GM23338 (cell line): ENCODE measurements around the gene TASP1. TPM values are rescaled to one million over a fixed set of nuclear protein-coding genes. Genes with fewer than 3 reads are reported as not detected.

Source experiments
- ATAC-seq: fragments of 200-7000 bp; cut with Tn5 transposase; 3 replicates; pipeline ENCODE4 v1.9.1; 2020
- DNase-seq: peaks from one replicate; pipeline ENCODE4 v3.0.0-alpha.2; 2015; ENCODE audit warnings: low spot score
- H2AFZ ChIP-seq: fragments of 200-600 bp; sonication (generic); 2 replicates; pipeline ENCODE4 v1.8.0; 2016; ENCODE audit warnings: antibody characterized with exemption, mild to moderate bottlenecking, moderate library complexity
- H3F3A ChIP-seq: fragments of 200-600 bp; sonication (generic); replicated peaks from 2 replicates; pipeline ENCODE4 v1.8.0; 2017; ENCODE audit warnings: antibody characterized with exemption, mixed run types, low read depth
- H3K27ac ChIP-seq: fragments of 200-600 bp; sonication (generic); 2 replicates; pipeline ENCODE4 v1.6.1; 2016; ENCODE audit warnings: low read depth
- H3K27me3 ChIP-seq: fragments of 200-600 bp; sonication (generic); 2 replicates; pipeline ENCODE4 v1.8.0; 2016; ENCODE audit warnings: mild to moderate bottlenecking, mixed run types, moderate library complexity; ENCODE audit not compliant: insufficient read depth
- H3K36me3 ChIP-seq: fragments of 200-600 bp; sonication (generic); 2 replicates; pipeline ENCODE4 v1.8.0; 2016; ENCODE audit warnings: mild to moderate bottlenecking; ENCODE audit not compliant: insufficient read depth
- H3K4me1 ChIP-seq: fragments of 200-600 bp; sonication (generic); 2 replicates; pipeline ENCODE4 v1.8.0; 2016; ENCODE audit warnings: mild to moderate bottlenecking, moderate library complexity; ENCODE audit not compliant: insufficient read depth
- H3K4me2 ChIP-seq: fragments of 200-600 bp; sonication (generic); 2 replicates; pipeline ENCODE4 v1.7.1; 2017; ENCODE audit warnings: mixed run types
- H3K4me3 ChIP-seq: fragments of 200-600 bp; sonication (generic); 2 replicates; pipeline ENCODE4 v1.6.1; 2016; ENCODE audit warnings: mixed run types
- H3K79me2 ChIP-seq: fragments of 200-600 bp; sonication (generic); replicated peaks from 2 replicates; pipeline ENCODE4 v1.8.0; 2017; ENCODE audit warnings: mild to moderate bottlenecking; ENCODE audit not compliant: insufficient read depth
- H3K9me2 ChIP-seq: fragments of 200-600 bp; sonication (generic); 2 replicates; pipeline ENCODE4 v1.8.0; 2017; ENCODE audit not compliant: insufficient read depth
- H4K20me1 ChIP-seq: fragments of 200-600 bp; sonication (generic); replicated peaks from 2 replicates; pipeline ENCODE4 v1.8.0; 2017; ENCODE audit warnings: mild to moderate bottlenecking; ENCODE audit not compliant: insufficient read depth
- H3K27ac Mint-ChIP-seq: 2 replicates; pipeline ENCODE4 v1.8.0; 2020; ENCODE audit warnings: inconsistent platforms, mild to moderate bottlenecking, moderate library complexity, mixed read lengths
- H3K27me3 Mint-ChIP-seq: 3 replicates; pipeline ENCODE4 v1.8.0; 2022; ENCODE audit warnings: low read depth, mild to moderate bottlenecking, moderate library complexity, mixed read lengths, inconsistent platforms; ENCODE audit not compliant: insufficient read depth, poor library complexity
- H3K36me3 Mint-ChIP-seq: 3 replicates; pipeline ENCODE4 v1.8.0; 2021; ENCODE audit warnings: low read depth, mild to moderate bottlenecking, inconsistent platforms, moderate library complexity, mixed read lengths
- H3K4me1 Mint-ChIP-seq: 3 replicates; pipeline ENCODE4 v1.8.0; 2020; ENCODE audit warnings: mild to moderate bottlenecking, inconsistent platforms, mixed read lengths
- H3K4me3 Mint-ChIP-seq: 3 replicates; pipeline ENCODE4 v1.8.0; 2021; ENCODE audit warnings: moderate library complexity, mild to moderate bottlenecking, inconsistent platforms, mixed read lengths
- H3K9me3 Mint-ChIP-seq: 3 replicates; pipeline ENCODE4 v1.8.0; 2020; ENCODE audit warnings: moderate library complexity, mild to moderate bottlenecking, inconsistent platforms, mixed read lengths
- CREB1 ChIP-seq: fragments of 250-450 bp; sonication (Bioruptor Pico); IDR thresholded peaks from 2 replicates; pipeline ENCODE4 v1.5.0; 2020; ENCODE audit warnings: low read depth, mild to moderate bottlenecking, moderate library complexity
- CTCF ChIP-seq, 2 experiments: fragments of 200-600 bp in 1 of 2; sonication (generic) in 1 of 2; conservative IDR thresholded peaks; 2 replicates each; pipeline versions ENCODE4 v1.5.1 to v1.6.1; 2016 to 2017; ENCODE audit warnings: antibody characterized with exemption in 2 of 2, low read depth in 2 of 2, mild to moderate bottlenecking in 2 of 2, moderate library complexity in 1 of 2
- ETS1 ChIP-seq: IDR thresholded peaks from 2 replicates; pipeline ENCODE4 v1.6.1; 2016; ENCODE audit warnings: antibody characterized with exemption
- EZH2phosphoT487 ChIP-seq: fragments of 200-600 bp; sonication (generic); IDR thresholded peaks from one replicate; pipeline ENCODE4 v1.8.1; 2018; ENCODE audit warnings: antibody characterized with exemption; ENCODE audit not compliant: unreplicated experiment
- JUNB ChIP-seq: IDR thresholded peaks from one replicate; pipeline ENCODE4 v1.6.1; 2016; ENCODE audit warnings: antibody characterized with exemption; ENCODE audit not compliant: unreplicated experiment
- NANOG ChIP-seq: IDR thresholded peaks from 2 replicates; pipeline ENCODE4 v1.6.1; 2016; ENCODE audit warnings: antibody characterized with exemption, borderline replicate concordance
- REST ChIP-seq: IDR thresholded peaks from one replicate; pipeline ENCODE4 v1.6.1; 2018; ENCODE audit warnings: antibody characterized with exemption; ENCODE audit not compliant: unreplicated experiment
- STAT1 ChIP-seq: IDR thresholded peaks from one replicate; pipeline ENCODE4 v1.6.1; 2016; ENCODE audit warnings: antibody characterized with exemption; ENCODE audit not compliant: unreplicated experiment
- ZNF331 ChIP-seq: fragments of 250-450 bp; sonication (Bioruptor Pico); IDR thresholded peaks from 2 replicates; pipeline ENCODE4 v1.5.0; 2020; ENCODE audit warnings: low read depth, mild to moderate bottlenecking, moderate library complexity
- ZNF462 ChIP-seq: fragments of 250-450 bp; sonication (Bioruptor Pico); IDR thresholded peaks from 2 replicates; pipeline ENCODE4 v1.5.0; 2020; ENCODE audit warnings: mild to moderate bottlenecking, moderate library complexity
- polyA plus RNA-seq: library from polyadenylated mRNA; unstranded; fragments of >200 nt; fragmentation: Nextera tagmentation; extraction: Ambion mirVana; gene quantifications from 2 replicates; pipeline ENCODE4 v1.2.1, GENCODE V29; 2016
- total RNA-seq: library from RNA; depleted of rRNA; stranded (reverse); fragments of >200 nt; shearing (Covaris generic); gene quantifications from 2 replicates; pipeline ENCODE4 v1.2.3, GENCODE V29; 2014

The TASP1 gene
- total and polyA plus RNA-seq, 2 experiments from 2014 or later, result 9.7 to 9.8 TPM

- no peaks in the 10 kb centered on the region for H3K9me3 Mint-ChIP-seq
- H3K9me2 ChIP-seq, result no peaks in the 10 kb centered on the region; the same call in 1 of the 2 replicates
- no peaks in the 10 kb centered on the region for H3F3A ChIP-seq
- H3K79me2 ChIP-seq, result no peaks in the 10 kb centered on the region
- no peaks in the 10 kb centered on the region for H4K20me1 ChIP-seq
- H3K4me2 ChIP-seq, result no peak overlapping the region
- H3K27me3 Mint-ChIP-seq, result no peaks in the 10 kb centered on the region
- no peak overlapping the region for H3K27ac ChIP-seq
- no peak for TF ChIP-seq ZNF462 (CRISPR knock-in tag)
- TF ChIP-seq STAT1, result no peak
- TF ChIP-seq ZNF331 (CRISPR knock-in tag), result no peak
- TF ChIP-seq EZH2phosphoT487, result no peak
- TF ChIP-seq NANOG, result no peak
- no peak for TF ChIP-seq CTCF (conservative IDR thresholded peaks at IDR 0.05; ENCODE audit: low read depth in 2 of 2)
- no peak for TF ChIP-seq CREB1 (CRISPR knock-in tag)
- TF ChIP-seq JUNB, result no peak
- no peak for TF ChIP-seq REST
- no peak for TF ChIP-seq ETS1
- no peak overlapping the region for H3K27ac Mint-ChIP-seq
- H2AFZ ChIP-seq, result no peak overlapping the region
- peaks cover 9% of the 10 kb centered on the region; the same call in 2 of the 3 replicates for H3K36me3 Mint-ChIP-seq
- H3K4me3 ChIP-seq, result no peak overlapping the region
- H3K27me3 ChIP-seq, result no peaks in the 10 kb centered on the region
- H3K4me3 Mint-ChIP-seq, result no peak overlapping the region
- H3K36me3 ChIP-seq, result peaks cover 3% of the 10 kb centered on the region; the same call in 1 of the 2 replicates
- DNase-seq (no peak), ATAC-seq (no peak)
- H3K4me1 ChIP-seq, result peaks cover 12% of the 10 kb centered on the region
- peaks cover 16% of the 10 kb centered on the region for H3K4me1 Mint-ChIP-seq
Measured at GRCh38 chr20:13487202-13487601, 151.5 kb downstream of the TASP1 start.
